ENCODE results near the gene MUC20.
"Not testable (repeated sequence)": the region's sequence is repeated elsewhere in the genome, so short reads cannot be mapped to it uniquely, and the experiment has no call there.

MUC20 gene

DNA sequence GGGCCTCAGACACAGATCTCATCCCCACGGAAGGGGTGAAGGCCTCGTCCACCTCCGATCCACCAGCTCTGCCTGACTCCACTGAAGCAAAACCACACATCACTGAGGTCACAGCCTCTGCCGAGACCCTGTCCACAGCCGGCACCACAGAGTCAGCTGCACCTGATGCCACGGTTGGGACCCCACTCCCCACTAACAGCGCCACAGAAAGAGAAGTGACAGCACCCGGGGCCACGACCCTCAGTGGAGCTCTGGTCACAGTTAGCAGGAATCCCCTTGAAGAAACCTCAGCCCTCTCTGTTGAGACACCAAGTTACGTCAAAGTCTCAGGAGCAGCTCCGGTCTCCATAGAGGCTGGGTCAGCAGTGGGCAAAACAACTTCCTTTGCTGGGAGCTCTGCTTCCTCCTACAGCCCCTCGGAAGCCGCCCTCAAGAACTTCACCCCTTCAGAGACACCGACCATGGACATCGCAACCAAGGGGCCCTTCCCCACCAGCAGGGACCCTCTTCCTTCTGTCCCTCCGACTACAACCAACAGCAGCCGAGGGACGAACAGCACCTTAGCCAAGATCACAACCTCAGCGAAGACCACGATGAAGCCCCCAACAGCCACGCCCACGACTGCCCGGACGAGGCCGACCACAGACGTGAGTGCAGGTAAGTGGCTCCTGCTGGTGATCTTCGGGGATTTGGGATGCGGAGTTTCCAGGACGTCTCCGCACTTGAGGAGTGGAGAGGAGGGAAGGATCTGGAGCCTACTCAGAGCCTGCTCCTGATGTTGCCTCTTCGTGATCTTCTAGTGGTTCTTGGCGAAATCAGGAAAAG, 5.3 kb downstream of the MUC20 start:
- not testable (repeated sequence) for H3K4me3 ChIP-seq, H3K27ac ChIP-seq

DNA sequence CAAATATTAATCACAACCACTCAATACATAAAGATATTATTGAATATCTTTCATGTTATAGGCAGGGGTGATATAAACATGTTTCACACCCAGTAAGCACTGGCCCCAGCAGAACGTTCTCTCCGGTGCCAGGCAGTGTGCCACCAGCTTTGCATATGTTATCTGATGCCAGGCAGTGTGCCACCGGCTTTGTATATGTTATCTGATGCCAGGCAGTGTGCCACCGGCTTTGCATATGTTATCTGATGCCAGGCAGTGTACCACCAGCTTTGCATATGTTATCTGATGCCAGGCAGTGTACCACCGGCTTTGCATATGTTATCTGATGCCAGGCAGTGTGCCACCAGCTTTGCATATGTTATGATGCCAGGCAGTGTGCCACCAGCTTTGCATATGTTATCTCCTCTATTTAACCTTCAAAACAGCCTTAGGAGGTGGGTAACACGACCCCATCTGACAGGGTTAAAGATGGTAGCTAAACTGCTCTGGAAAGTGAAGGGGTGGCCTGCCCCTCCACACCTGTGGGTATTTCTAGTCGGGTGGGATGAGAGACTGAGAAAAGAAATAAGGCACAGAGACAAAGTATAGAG, 6.9 kb downstream of the MUC20 start:
- H3K27ac ChIP-seq = no peak overlapping the region
- no peak overlapping the region for H3K4me3 ChIP-seq

GRCh38 chr3:195728789-195729188, 8.0 kb downstream of the MUC20 start:
- not testable (repeated sequence) for H3K4me3 ChIP-seq, H3K27ac ChIP-seq

DNA sequence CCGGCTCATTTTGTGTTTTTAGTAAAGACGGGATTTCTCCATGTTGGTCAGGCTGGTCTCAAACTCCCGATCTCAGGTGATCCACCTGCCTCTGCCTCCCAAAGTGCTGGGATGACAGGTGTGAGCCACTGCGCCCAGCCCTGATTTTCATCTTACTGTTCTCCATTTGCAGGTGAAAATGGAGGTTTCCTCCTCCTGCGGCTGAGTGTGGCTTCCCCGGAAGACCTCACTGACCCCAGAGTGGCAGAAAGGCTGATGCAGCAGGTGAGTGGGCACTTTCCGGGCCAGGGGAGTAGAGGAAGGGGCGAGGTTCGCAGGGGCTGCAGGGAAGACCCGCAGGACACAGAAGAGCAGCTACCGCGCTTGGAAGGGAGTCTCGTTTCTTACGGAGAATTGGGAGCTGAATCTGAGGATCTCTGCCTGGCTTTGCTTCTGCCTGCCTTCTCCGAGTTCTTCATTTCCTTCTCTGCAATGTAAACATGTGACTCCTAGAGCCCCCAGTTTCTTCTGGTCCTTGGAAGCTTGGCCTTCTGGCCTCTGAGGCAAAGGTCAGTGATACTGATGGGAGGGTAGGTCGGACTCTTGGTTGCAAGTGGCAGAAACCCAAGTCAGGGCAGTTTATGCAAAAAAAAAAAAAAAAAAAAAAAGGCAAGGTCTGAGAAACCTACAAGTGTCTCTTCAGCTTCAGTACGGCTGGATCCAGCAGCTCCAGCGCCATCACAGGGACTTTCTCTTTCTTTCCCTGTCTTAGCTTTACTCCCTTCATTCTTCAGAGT, 8.9 kb downstream of the MUC20 start:
- H3K27ac ChIP-seq = no peak overlapping the region
- no peak overlapping the region for H3K4me3 ChIP-seq

DNA sequence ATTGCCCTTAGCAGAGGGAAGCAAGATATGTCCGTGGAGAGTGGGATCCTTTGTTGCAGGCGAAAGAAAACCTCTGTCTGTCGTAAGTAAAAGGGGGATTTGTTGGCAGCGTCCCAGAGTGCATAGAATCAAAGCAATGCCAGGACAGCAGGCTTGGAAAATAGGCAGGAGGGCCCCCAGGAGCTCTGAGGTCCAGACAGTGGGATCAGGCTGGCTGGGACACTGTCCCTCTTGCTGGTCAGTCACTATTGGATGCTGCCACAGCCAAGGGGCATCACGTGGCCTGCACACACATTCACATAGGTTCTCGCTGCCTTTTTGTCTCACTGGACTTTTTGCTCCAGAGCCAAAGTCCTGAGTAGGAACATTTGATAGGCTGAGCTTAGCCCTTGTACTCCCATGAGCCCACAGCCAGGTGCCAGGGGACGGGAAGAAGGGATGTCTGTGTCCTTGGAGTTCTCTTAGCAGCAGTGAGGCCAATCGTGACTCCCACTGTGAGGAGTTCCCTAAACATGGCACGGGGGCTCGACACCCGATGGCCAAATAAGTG, 10.7 kb downstream of the MUC20 start:
- H3K27ac ChIP-seq = no peak overlapping the region
- no peak overlapping the region for H3K4me3 ChIP-seq

DNA sequence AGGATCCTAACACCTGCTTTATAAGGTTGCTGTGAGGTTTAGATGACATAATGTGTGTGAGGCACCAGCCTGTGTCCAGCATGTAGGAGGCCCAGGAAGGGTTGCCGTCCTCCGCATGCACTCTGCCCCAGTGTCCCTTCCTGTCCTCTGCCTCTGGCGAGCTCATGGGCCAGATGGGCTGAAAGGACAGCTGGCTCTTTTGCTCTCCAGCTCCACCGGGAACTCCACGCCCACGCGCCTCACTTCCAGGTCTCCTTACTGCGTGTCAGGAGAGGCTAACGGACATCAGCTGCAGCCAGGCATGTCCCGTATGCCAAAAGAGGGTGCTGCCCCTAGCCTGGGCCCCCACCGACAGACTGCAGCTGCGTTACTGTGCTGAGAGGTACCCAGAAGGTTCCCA, 12.2 kb downstream of the MUC20 start:
- Histone ChIP-seq H3K27ac (no peak overlapping the region), H3K4me3 (no peak overlapping the region)

DNA sequence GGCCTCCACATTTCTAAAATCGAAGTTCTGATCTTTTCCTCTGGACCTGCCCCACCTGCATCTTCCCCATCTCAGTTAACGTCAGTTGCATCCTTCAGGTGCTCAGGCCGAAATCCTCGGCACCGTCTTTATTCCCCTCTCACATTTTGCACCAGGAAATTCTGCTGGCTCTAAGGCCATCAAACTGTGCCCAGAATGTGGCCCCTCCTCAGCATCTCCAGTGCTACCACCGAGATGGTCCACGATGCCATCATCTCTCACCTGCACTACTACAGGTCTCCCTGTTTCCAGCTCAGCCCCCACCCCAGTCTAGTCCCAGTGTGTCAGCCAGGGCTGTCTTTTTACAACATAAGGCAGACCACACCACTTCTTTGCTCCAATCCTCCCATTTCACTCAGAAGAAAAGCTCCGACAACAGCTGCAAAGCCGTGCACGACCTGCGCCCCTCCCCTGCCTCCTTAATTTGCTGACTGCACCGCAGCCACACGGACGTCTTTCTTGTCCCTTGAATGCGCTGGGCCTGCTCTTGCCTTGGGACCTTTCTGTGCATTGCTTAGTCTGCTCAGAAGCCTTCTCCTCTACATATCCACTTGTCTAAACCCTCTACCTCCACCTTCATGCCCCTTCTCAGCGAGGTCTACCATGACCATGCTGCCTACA, 14.4 kb downstream of the MUC20 start:
- Histone ChIP-seq H3K4me3 (no peak overlapping the region), H3K27ac (no peak overlapping the region)

DNA sequence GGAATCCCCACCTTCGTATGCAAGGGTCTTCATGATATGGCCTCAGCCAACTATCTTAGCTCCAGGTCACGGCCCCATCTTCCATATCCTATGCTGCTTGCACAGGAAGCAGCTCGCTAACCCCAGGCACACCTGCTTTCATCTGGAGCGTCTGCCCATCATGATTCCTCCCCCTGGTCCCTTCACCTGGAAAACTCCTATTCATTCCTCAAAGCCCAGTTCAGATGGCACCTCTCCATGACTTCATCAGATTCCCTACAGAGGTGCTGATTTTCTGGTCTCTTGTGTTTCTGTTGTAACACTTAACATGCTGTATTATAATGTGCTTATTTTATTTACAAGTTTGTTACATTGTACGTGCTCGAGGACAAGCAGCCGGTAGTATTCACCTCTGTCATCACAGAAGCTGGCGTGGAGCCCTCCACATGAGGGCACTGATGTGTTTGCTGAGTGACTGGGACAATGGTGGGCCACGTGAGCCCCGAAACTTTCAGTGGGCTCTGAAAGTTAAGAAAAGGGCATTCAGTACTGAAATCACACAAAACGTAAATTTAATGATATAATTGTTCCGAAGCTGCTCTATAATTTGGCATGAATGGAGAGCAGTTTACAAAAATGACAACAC, 16.2 kb downstream of the MUC20 start:
- H3K4me3 ChIP-seq = no peak overlapping the region

GRCh38 chr3:195737782-195738181, 17.0 kb downstream of the MUC20 start:
- not testable (repeated sequence) for H3K27ac ChIP-seq

More for the DNA sequence above, 16.2 kb downstream of the MUC20 start:
- H3K27ac ChIP-seq = no peak overlapping the region

DNA sequence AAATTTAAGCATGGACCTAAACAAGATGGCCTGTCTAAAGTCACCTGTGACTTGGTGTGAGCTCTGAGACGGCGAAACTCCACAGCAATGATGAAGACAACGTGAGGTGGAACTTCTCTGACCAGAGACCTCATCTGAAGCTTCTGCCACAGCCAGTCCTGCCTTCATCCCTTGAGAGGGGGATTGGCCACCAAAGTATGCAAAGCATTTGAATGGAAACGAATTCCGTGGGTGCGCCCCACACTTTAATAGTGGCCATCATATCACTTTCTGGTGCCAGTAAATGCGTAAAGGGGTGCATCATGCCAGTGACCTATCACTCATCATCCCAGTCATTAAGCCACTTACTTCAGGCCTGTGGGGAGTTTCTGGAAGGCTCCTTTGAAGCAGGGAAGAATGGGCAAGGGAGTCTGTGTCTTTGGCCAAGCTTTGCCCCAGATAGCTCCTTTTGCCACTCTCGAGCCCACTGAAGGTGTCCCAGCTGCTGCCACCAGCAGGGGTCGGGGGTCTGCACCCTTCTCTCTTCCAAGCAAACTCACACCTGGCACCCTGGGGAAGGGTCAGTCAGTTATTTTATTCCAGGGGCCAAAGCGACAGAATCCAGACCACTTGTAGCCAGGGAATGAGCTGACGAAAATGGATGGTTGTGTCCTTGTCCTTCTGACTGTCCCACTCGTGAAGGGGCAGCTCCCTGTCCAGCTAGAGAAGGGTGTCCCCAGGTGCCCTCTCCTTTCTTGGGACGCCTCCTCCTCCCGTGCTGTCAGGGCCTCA, 17.7 kb downstream of the MUC20 start:
- H3K27ac ChIP-seq = no peak overlapping the region
- no peak overlapping the region for H3K4me3 ChIP-seq

More at GRCh38 chr3:195737782-195738181, 17.0 kb downstream of the MUC20 start:
- H3K4me3 ChIP-seq = not testable (repeated sequence)

GRCh38 chr3:195739561-195740111, 18.9 kb downstream of the MUC20 start:
- Histone ChIP-seq H3K27ac (no peak overlapping the region), H3K4me3 (no peak overlapping the region)

GRCh38 chr3:195744437-195744836, 23.7 kb downstream of the MUC20 start:
- Histone ChIP-seq H3K4me3 (no peak overlapping the region), H3K27ac (no peak overlapping the region)

DNA sequence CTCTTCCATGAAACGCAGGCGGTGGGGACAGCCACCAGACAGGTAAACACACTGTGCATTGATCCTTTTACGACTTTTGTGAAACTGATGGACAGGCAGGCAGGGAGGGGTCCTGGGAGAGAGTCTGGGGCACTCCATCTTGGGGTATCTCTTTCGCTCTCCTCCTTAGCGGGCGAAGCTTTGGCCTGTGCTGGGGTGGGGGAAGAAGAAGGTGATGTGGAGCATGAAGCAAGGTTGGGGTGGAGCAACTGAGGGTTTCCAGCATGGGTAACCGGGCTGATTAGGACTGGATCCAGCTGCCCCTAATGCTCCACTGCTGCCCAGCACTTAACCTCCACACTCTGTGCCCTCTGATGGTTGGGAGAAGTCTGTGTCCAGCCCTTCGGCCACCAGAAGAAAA, 25.6 kb downstream of the MUC20 start:
- Histone ChIP-seq H3K4me3 (no peak overlapping the region), H3K27ac (no peak overlapping the region)

DNA sequence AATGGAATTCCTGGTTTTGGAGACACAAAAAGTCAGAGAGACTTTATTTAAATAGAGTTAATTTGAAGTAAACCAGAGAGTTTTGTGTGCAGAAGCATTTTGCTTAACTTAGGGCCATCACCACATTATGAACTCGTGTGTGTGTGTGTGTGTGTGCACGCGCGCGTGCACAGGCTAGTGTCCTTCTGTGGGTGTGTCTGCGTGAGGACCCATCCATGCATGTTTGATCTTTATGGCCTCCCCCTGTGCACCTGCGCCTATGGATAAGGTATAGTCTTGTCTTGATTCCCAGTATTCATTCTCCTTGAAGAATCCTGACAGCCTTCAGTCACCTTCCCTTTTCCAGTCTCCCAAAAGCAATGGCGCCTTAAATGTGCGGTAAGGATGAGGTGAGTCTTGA, 26.0 kb downstream of the MUC20 start:
- no peak overlapping the region for H3K4me3 ChIP-seq
- H3K27ac ChIP-seq = no peak overlapping the region

DNA sequence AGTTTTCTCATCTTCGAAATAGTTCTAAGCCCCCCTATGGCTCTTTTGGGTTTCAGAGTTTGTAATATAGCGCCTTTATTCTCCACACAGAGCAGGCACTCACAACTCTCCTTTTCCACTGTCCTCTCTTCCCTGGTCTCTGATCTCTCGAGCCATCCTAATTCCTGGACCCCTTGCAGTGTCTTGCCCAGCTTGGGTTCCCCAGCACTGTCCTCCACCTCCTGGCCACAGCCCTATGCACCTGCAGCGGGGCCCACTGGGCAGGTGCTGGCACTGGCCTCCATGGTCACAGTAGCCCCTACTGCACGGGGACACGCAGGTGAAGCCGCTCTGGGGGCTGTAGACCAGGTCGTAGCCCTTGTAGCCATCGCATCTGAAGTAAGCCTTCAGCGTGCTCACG, 27.9 kb downstream of the MUC20 start:
- Histone ChIP-seq H3K4me3 (no peak overlapping the region), H3K27ac (no peak overlapping the region)

- not testable (repeated sequence) for H3K27ac ChIP-seq
Observed at GRCh38 chr3:195749101-195749500, 28.3 kb downstream of the MUC20 start.

DNA sequence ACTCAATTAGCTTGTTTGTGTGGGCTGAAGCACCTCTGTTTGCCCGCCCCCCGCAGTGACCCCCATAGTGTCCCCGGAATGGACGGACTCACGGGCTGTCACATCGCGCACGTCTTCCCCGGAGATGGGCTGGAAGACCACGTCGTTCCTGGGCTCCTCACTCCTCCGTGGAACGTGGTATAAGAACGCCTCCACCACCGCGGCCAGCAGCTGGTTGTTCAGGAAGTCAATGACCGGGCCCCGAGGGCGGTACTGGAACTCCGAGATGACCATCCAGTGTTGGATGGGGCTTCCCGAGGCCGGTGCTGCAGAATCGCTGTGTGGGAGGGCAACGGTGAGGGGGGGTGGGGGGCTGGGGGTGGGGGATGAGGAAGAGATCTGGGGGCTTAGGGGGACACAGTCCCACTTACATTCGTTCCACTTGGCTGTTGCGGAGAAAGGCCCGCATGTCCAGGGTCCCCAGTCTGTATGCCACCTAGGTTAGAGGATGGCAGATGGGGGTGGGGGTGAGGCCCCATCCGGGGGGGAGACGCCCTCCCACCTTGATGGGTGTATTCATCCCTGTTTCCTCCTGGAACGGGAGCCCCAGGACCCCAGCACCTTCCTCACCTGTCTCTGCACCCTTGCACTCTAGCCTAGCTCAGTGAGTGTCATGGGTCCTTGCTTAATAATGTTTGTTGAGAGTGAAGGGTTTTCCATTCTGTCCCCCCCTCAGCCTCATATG, 30.2 kb downstream of the MUC20 start:
- Histone ChIP-seq H3K27ac (no peak overlapping the region), H3K4me3 (no peak overlapping the region)

More at GRCh38 chr3:195749101-195749500, 28.3 kb downstream of the MUC20 start:
- not testable (repeated sequence) for H3K4me3 ChIP-seq

- no peak overlapping the region for H3K27ac ChIP-seq
- H3K4me3 ChIP-seq = no peak overlapping the region
Observed at GRCh38 chr3:195751560-195751959, 30.8 kb downstream of the MUC20 start.

Data from skin epidermis (tissue), 12 donors.